Neural cell (in vitro differentiated cells): Measurements from ENCODE around the gene MEAK7. TPM values are rescaled to one million over a fixed set of nuclear protein-coding genes. Genes with fewer than 3 reads are reported as not detected.

Experiments used
- H2AFZ ChIP-seq: fragments of 200-600, 300-800 bp; sonication (generic), shearing (Covaris generic); 2 replicates; pipeline ENCODE4 v1.6.0; 2014; ENCODE audit warnings: low read depth, mild to moderate bottlenecking, antibody characterized with exemption, low read length, moderate library complexity
- H3F3A ChIP-seq: fragments of 200-600 bp; shearing (Covaris generic); 2 replicates; pipeline ENCODE4 v1.6.1; 2016; ENCODE audit warnings: mild to moderate bottlenecking, moderate library complexity, mixed read lengths, antibody characterized with exemption, low read length; ENCODE audit not compliant: insufficient read depth, poor library complexity, severe bottlenecking
- H3K27ac ChIP-seq: fragments of 200-600, 300-800 bp; sonication (generic), shearing (Covaris generic); 2 replicates; pipeline ENCODE4 v1.5.1; 2014; ENCODE audit warnings: mild to moderate bottlenecking, low read length, moderate library complexity
- H3K27me3 ChIP-seq: fragments of 300-800, 200-600 bp; sonication (generic), shearing (Covaris generic); 2 replicates; pipeline ENCODE4 v1.6.0; 2014; ENCODE audit warnings: mild to moderate bottlenecking, low read depth, low read length, moderate library complexity; ENCODE audit not compliant: insufficient read depth
- H3K36me3 ChIP-seq: fragments of 300-800, 200-600 bp; sonication (generic), shearing (Covaris generic); 2 replicates; pipeline ENCODE4 v1.5.1; 2014; ENCODE audit warnings: mild to moderate bottlenecking, antibody characterized with exemption, low read length, moderate library complexity; ENCODE audit not compliant: insufficient read depth
- H3K4me2 ChIP-seq: fragments of 300-800, 200-600 bp; sonication (generic), shearing (Covaris generic); 2 replicates; pipeline ENCODE4 v1.6.0; 2014; ENCODE audit warnings: mild to moderate bottlenecking, low read length
- H3K4me3 ChIP-seq: fragments of 300-800, 200-600 bp; sonication (generic), shearing (Covaris generic); 2 replicates; pipeline ENCODE4 v1.5.1; 2014; ENCODE audit warnings: mild to moderate bottlenecking, low read length, moderate library complexity
- H3K79me2 ChIP-seq: fragments of 200-600 bp; shearing (Covaris generic); replicated peaks from 2 replicates; pipeline ENCODE4 v1.6.0; 2014; ENCODE audit warnings: mild to moderate bottlenecking, low read length, moderate library complexity; ENCODE audit not compliant: insufficient read depth
- H3K9ac ChIP-seq: fragments of 300-800, 200-600 bp; sonication (generic), shearing (Covaris generic); 2 replicates; pipeline ENCODE4 v1.6.1; 2016; ENCODE audit warnings: mild to moderate bottlenecking, low read length, mixed read lengths
- H3K9me2 ChIP-seq: fragments of 200-600 bp; shearing (Covaris generic); 2 replicates; pipeline ENCODE4 v1.6.1; 2016; ENCODE audit warnings: mild to moderate bottlenecking, low read length, mixed read lengths; ENCODE audit not compliant: insufficient read depth
- H3K9me3 ChIP-seq: fragments of 200-600, 300-800 bp; sonication (generic), shearing (Covaris generic); 2 replicates; pipeline ENCODE4 v1.6.1; 2016; ENCODE audit warnings: mild to moderate bottlenecking, mixed run types, low read length, moderate library complexity, mixed read lengths
- H4K20me1 ChIP-seq: fragments of 200-600 bp; shearing (Covaris generic); 2 replicates; pipeline ENCODE4 v1.6.1; 2016; ENCODE audit warnings: mild to moderate bottlenecking, mixed run types; ENCODE audit not compliant: insufficient read depth
- EP300 ChIP-seq: fragments of 450-650 bp; conservative IDR thresholded peaks from 2 replicates; pipeline ENCODE4 v1.6.1; 2014; ENCODE audit warnings: antibody characterized with exemption, mild to moderate bottlenecking, moderate library complexity; ENCODE audit not compliant: poor library complexity, severe bottlenecking
- EZH2 ChIP-seq: fragments of 200-600, 300-800 bp; shearing (Covaris generic), sonication (generic); IDR thresholded peaks from 2 replicates; pipeline ENCODE4 v1.6.1; 2014; ENCODE audit warnings: antibody characterized with exemption, low read length, borderline replicate concordance, mild to moderate bottlenecking; ENCODE audit not compliant: insufficient read depth, poor library complexity, severe bottlenecking
- MXI1 ChIP-seq: fragments of 450-650 bp; conservative IDR thresholded peaks from 2 replicates; pipeline ENCODE4 v1.6.1; 2014; ENCODE audit warnings: antibody characterized with exemption, mild to moderate bottlenecking; ENCODE audit not compliant: poor library complexity, severe bottlenecking
- POLR2AphosphoS5 ChIP-seq: IDR thresholded peaks from 2 replicates; pipeline ENCODE4 v1.6.1; 2012
- RAD21 ChIP-seq: fragments of 450-650 bp; conservative IDR thresholded peaks from 2 replicates; pipeline ENCODE4 v1.6.1; 2014; ENCODE audit warnings: antibody characterized with exemption, mild to moderate bottlenecking, moderate library complexity
- SMC3 ChIP-seq: fragments of 450-650 bp; conservative IDR thresholded peaks from 2 replicates; pipeline ENCODE4 v1.6.1; 2014; ENCODE audit warnings: antibody characterized with exemption, mild to moderate bottlenecking, moderate library complexity; ENCODE audit not compliant: poor library complexity
- TAF1 ChIP-seq: IDR thresholded peaks from 2 replicates; pipeline ENCODE4 v1.6.1; 2012; ENCODE audit warnings: low read depth
- polyA plus RNA-seq: library from polyadenylated mRNA; depleted of rRNA; stranded (reverse); fragments of >200 nt; gene quantifications from 2 replicates; pipeline ENCODE4 v1.2.3, GENCODE V29; 2014
- TF ChIP-seq, protein P1 (sequence below): IDR thresholded peaks from 2 replicates; pipeline ENCODE4 v1.6.1; 2012; ENCODE audit warnings: borderline replicate concordance
- TF ChIP-seq, protein P2 (sequence below): fragments of 450-650 bp; IDR thresholded peaks from 2 replicates; pipeline ENCODE4 v1.5.1; 2014; ENCODE audit warnings: antibody characterized with exemption, mild to moderate bottlenecking, moderate library complexity; ENCODE audit not compliant: poor library complexity, severe bottlenecking

MEAK7 gene
- polyA plus RNA-seq, 1 donor from 2014 or later = 12.4 TPM

DNA sequence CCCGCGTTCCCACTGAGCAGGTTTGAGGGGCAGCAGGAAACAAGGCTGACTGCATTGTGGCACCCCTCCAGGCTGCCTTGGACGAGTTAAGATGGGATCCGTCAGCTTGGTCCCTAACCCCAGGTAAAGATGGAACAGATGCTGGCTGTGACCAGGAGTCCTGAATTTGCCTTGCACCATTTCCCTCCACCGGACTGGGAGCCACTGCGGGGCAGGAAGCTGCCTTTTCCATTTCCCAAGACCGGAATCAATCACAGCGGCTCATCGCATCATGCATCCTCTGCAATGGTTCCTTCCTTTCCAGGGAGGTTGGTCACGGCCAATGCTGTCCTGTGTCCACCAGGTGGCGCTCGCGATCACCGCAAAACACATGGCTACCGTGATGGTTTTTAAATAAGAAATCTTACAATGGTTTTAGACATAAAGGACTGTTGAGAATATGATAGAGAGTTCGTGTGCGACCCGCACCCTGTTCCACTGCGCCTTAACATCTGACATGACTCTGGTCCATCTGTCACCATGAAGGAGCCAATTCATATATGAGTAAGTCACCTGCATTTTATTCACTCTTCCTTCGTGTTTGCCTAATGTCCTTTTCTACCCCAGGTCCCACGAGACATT, 6.8 kb upstream of the MEAK7 start:
- no peaks in the 10 kb centered on the region for H4K20me1 ChIP-seq
- peak overlapping the region; percentile 46 for H2AFZ ChIP-seq
- TF ChIP-seq EZH2 (no peak), MXI1 (peak; percentile 35), EP300 (no peak), TAF1 (no peak), RAD21 (peak; percentile 98), SMC3 (peak; percentile 99), POLR2AphosphoS5 (no peak)
- TF ChIP-seq, protein P1, sequence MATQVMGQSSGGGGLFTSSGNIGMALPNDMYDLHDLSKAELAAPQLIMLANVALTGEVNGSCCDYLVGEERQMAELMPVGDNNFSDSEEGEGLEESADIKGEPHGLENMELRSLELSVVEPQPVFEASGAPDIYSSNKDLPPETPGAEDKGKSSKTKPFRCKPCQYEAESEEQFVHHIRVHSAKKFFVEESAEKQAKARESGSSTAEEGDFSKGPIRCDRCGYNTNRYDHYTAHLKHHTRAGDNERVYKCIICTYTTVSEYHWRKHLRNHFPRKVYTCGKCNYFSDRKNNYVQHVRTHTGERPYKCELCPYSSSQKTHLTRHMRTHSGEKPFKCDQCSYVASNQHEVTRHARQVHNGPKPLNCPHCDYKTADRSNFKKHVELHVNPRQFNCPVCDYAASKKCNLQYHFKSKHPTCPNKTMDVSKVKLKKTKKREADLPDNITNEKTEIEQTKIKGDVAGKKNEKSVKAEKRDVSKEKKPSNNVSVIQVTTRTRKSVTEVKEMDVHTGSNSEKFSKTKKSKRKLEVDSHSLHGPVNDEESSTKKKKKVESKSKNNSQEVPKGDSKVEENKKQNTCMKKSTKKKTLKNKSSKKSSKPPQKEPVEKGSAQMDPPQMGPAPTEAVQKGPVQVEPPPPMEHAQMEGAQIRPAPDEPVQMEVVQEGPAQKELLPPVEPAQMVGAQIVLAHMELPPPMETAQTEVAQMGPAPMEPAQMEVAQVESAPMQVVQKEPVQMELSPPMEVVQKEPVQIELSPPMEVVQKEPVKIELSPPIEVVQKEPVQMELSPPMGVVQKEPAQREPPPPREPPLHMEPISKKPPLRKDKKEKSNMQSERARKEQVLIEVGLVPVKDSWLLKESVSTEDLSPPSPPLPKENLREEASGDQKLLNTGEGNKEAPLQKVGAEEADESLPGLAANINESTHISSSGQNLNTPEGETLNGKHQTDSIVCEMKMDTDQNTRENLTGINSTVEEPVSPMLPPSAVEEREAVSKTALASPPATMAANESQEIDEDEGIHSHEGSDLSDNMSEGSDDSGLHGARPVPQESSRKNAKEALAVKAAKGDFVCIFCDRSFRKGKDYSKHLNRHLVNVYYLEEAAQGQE = no peak
- TF ChIP-seq, protein P2, sequence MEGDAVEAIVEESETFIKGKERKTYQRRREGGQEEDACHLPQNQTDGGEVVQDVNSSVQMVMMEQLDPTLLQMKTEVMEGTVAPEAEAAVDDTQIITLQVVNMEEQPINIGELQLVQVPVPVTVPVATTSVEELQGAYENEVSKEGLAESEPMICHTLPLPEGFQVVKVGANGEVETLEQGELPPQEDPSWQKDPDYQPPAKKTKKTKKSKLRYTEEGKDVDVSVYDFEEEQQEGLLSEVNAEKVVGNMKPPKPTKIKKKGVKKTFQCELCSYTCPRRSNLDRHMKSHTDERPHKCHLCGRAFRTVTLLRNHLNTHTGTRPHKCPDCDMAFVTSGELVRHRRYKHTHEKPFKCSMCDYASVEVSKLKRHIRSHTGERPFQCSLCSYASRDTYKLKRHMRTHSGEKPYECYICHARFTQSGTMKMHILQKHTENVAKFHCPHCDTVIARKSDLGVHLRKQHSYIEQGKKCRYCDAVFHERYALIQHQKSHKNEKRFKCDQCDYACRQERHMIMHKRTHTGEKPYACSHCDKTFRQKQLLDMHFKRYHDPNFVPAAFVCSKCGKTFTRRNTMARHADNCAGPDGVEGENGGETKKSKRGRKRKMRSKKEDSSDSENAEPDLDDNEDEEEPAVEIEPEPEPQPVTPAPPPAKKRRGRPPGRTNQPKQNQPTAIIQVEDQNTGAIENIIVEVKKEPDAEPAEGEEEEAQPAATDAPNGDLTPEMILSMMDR = peak; percentile 98
- peak overlapping the region; percentile 27 for H3K4me2 ChIP-seq
- no peaks in the 10 kb centered on the region for H3K27me3 ChIP-seq
- H3K9ac ChIP-seq = peak overlapping the region; percentile 44
- peak overlapping the region; percentile 38 for H3K4me3 ChIP-seq
- H3F3A ChIP-seq = no peaks in the 10 kb centered on the region
- H3K36me3 ChIP-seq = no peaks in the 10 kb centered on the region
- no peaks in the 10 kb centered on the region for H3K79me2 ChIP-seq
- no peaks in the 10 kb centered on the region for H3K9me3 ChIP-seq
- no peaks in the 10 kb centered on the region for H3K9me2 ChIP-seq
- H3K27ac ChIP-seq = peak overlapping the region; percentile 35

DNA sequence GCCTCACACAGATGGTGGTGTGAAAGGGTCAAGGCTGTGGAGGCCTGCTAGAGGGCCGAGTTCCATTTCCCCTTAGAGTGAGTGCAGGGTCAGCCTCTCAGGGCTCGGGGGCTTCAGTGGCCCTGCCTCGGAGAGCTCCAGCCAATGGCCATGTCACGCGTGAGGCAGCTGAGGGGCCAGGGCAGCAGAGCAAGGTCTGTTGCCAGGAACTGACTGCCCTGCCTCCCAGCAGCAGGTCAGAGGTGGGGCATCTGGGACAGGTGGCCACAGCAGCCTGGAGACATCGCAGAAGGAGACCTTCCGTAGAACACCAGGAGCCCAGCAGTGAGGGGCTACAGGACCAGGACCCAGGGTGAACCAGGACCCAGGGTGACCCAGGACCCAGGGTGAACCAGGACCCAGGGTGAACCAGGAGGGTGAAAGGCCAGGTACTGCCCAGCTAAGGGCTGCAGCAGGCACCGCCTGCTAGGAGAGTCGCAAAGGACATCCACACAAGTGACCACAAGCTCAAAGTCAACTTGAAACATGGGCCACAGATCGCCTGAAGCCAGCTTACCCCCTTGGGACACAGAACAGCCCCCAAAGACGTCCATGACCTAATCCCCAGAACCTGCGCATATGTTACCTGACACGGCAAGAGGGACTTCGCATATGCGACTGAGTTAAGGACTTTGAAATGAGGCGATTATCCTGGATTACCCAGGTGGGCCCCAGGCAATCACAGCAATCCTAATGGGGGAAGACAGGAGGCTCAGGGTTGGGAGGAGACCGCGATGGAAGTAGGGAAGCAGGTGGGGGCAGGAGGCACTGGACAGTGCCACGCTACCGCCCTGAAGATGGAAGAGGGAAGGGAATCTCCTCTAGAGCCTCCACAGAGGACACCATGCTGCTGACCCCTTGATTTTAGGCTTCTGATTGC, 4.8 kb upstream of the MEAK7 start:
- Histone ChIP-seq H3F3A (no peaks in the 10 kb centered on the region), H3K36me3 (no peaks in the 10 kb centered on the region), H3K79me2 (peaks cover 2% of the 10 kb centered on the region), H2AFZ (no peak overlapping the region), H3K9me2 (no peaks in the 10 kb centered on the region), H3K27ac (no peak overlapping the region), H3K9me3 (no peaks in the 10 kb centered on the region), H3K27me3 (no peaks in the 10 kb centered on the region), H3K4me2 (no peak overlapping the region), H3K4me3 (no peak overlapping the region), H3K9ac (no peak overlapping the region), H4K20me1 (no peaks in the 10 kb centered on the region)
- TF ChIP-seq, protein P2 = no peak
- TF ChIP-seq, protein P1 = no peak
- TF ChIP-seq EP300 (no peak), TAF1 (no peak), SMC3 (no peak), POLR2AphosphoS5 (no peak), RAD21 (no peak), EZH2 (no peak), MXI1 (no peak)
